Panc1 (cell line): Measurements from ENCODE around the gene ALKBH2. TPM values are rescaled to one million over a fixed set of nuclear protein-coding genes. Genes with fewer than 3 reads are reported as not detected.
"Not testable (repeated sequence)": the region's sequence is repeated elsewhere in the genome, so short reads cannot be mapped to it uniquely, and the experiment has no call there.

Source experiments
- ATAC-seq: fragments of 200-7000 bp; cut with Tn5 transposase; 2 replicates; pipeline ENCODE4 v1.9.1; 2020; ENCODE audit warnings: mild to moderate bottlenecking, moderate library complexity
- BruUV-seq: library from RNA; stranded (reverse); fragments of 400-500 nt; replicated peaks from 2 replicates; lab custom pipeline; 2021; lab: Mats Ljungman, UMichigan
- CTCF ChIA-PET: fragments of 300-600 bp; sonication (Branson Sonifier 250); formaldehyde crosslinking; loops from one replicate; lab custom pipeline; 2022; ENCODE audit warnings: antibody characterized with exemption; lab: Charles Lee
- POLR2A ChIA-PET: fragments of 300-600 bp; sonication (Branson Sonifier 250); formaldehyde crosslinking; loops from one replicate; lab custom pipeline; 2022; ENCODE audit warnings: antibody characterized with exemption; lab: Charles Lee
- DNase-seq: peaks from one replicate; pipeline ENCODE4 v3.0.0-alpha.2; 2010; ENCODE audit warnings: low read depth, low spot score
- H3K27ac ChIP-seq: 2 replicates; pipeline ENCODE4 v1.5.1; 2011; ENCODE audit warnings: mild to moderate bottlenecking, low read length, inconsistent platforms
- H3K27me3 ChIP-seq: fragments of 200-500 bp; sonication (Bioruptor generic); 2 replicates; pipeline ENCODE4 v1.6.0; 2014; ENCODE audit warnings: low read length, inconsistent platforms; ENCODE audit not compliant: control insufficient read depth, insufficient read depth
- H3K36me3 ChIP-seq: fragments of 200-500 bp; sonication (Bioruptor generic); 2 replicates; pipeline ENCODE4 v1.5.1; 2014; ENCODE audit warnings: inconsistent platforms, mild to moderate bottlenecking, low read length, moderate library complexity; ENCODE audit not compliant: control insufficient read depth, insufficient read depth
- H3K4me1 ChIP-seq: 2 replicates; pipeline ENCODE4 v1.5.1; 2011; ENCODE audit warnings: inconsistent platforms, mild to moderate bottlenecking, low read length, moderate library complexity; ENCODE audit not compliant: control insufficient read depth, insufficient read depth
- H3K4me3 ChIP-seq, 2 experiments: 2 replicates each; pipeline ENCODE4 v1.5.1; 2011 to 2012; ENCODE audit warnings: low read depth in 2 of 2, low read length in 2 of 2, mild to moderate bottlenecking in 2 of 2, inconsistent platforms in 1 of 2, moderate library complexity in 1 of 2
- H3K9me3 ChIP-seq: fragments of 200-500 bp; sonication (Bioruptor generic); 2 replicates; pipeline ENCODE4 v1.5.1; 2014; ENCODE audit warnings: low read depth, mild to moderate bottlenecking, inconsistent platforms, low read length, moderate library complexity; ENCODE audit not compliant: control insufficient read depth, insufficient read depth
- CTCF ChIP-seq: fragments of 450-650 bp; IDR thresholded peaks from 2 replicates; pipeline ENCODE4 v1.5.1; 2017; ENCODE audit warnings: mild to moderate bottlenecking
- POLR2AphosphoS5 ChIP-seq: IDR thresholded peaks from 2 replicates; pipeline ENCODE4 v1.6.1; 2012; ENCODE audit warnings: mild to moderate bottlenecking, low read depth, low read length, moderate library complexity
- REST ChIP-seq, 2 experiments: IDR thresholded peaks; 2 replicates each; pipeline ENCODE4 v1.6.1; 2011 to 2012; ENCODE audit warnings: low read depth in 2 of 2, control low read depth in 1 of 2, low read length in 1 of 2, mild to moderate bottlenecking in 1 of 2, moderate library complexity in 1 of 2; ENCODE audit not compliant: insufficient read depth in 1 of 2
- SIN3A ChIP-seq: IDR thresholded peaks from 2 replicates; pipeline ENCODE4 v1.6.1; 2012; ENCODE audit warnings: low read depth, mild to moderate bottlenecking, low read length, moderate library complexity, borderline replicate concordance; ENCODE audit not compliant: insufficient read depth
- TCF7L2 ChIP-seq: IDR thresholded peaks from 2 replicates; pipeline ENCODE4 v1.6.1; 2011; ENCODE audit warnings: mild to moderate bottlenecking, low read depth, low read length, inconsistent platforms
- in situ Hi-C: cut with HindIII; loops from 2 replicates; pipeline ENCODE4 v1.10.0; 2016; ENCODE audit warnings: low sequenced_read_pairs, low pct_unique_long_range_greater_than_20kb
- intact Hi-C: fragments of 100-400 bp; cut with micrococcal nuclease; formaldehyde crosslinking; loops from one replicate; pipeline ENCODE4 v1.10.0; 2022; ENCODE audit not compliant: unreplicated experiment
- total RNA-seq: library from RNA; stranded (reverse); gene quantifications from one replicate; pipeline ENCODE4 v1.2.1, GENCODE V29; 2021; ENCODE audit not compliant: unreplicated experiment

The ALKBH2 gene
- total RNA-seq, 1 experiment from 2014 or later, result 41.6 TPM

- BruUV-seq, result TSS peak; percentile 77
Measured at GRCh38 chr12:109054520-109054919, 38.8 kb downstream of the ALKBH2 start.

GRCh38 chr12:109054124-109054513 lies 39.2 kb downstream of the ALKBH2 start:
- CTCF ChIA-PET, H3K36me3 ChIP-seq, H3K27me3 ChIP-seq, BruUV-seq, intact Hi-C loops, H3K9me3 ChIP-seq, H3K27ac ChIP-seq, H3K4me1 ChIP-seq, ATAC-seq, in situ Hi-C loops, DNase-seq, H3K4me3 ChIP-seq, POLR2A ChIA-PET: not testable (repeated sequence)

More at GRCh38 chr12:109054520-109054919, 38.8 kb downstream of the ALKBH2 start:
- Histone ChIP-seq H3K36me3 (no peaks in the 10 kb centered on the region), H3K4me3 (no peak overlapping the region), H3K4me1 (peaks cover 8% of the 10 kb centered on the region; the same call in 1 of the 2 replicates), H3K27ac (no peak overlapping the region), H3K9me3 (no peaks in the 10 kb centered on the region), H3K27me3 (no peaks in the 10 kb centered on the region)
- no peak for TF ChIP-seq POLR2AphosphoS5
- TF ChIP-seq TCF7L2, result no peak
- TF ChIP-seq SIN3A, result no peak
- no peak for TF ChIP-seq CTCF
- TF ChIP-seq REST (IDR thresholded peaks at IDR 0.05; ENCODE audit: insufficient read depth in 1 of 2, low read depth in 2 of 2, low read length in 1 of 2), result no peak
- ATAC-seq, result no peak
- intact Hi-C loops (no loop called here), in situ Hi-C loops (no loop called here)
- ChIA-PET POLR2A (no interaction called here), CTCF (no interaction called here)
- DNase-seq, result no peak

- no peaks in the 10 kb centered on the region for H3K36me3 ChIP-seq
- H3K9me3 ChIP-seq, result no peaks in the 10 kb centered on the region
- peak overlapping the region; percentile 79 to 93 for H3K4me3 ChIP-seq
- CTCF ChIA-PET, result no interaction called here
- POLR2A ChIA-PET, result no interaction called here
- no peaks in the 10 kb centered on the region for H3K27me3 ChIP-seq
- peak overlapping the region; percentile 51 for H3K27ac ChIP-seq
- intact Hi-C loops, result no loop called here
- no peak for DNase-seq
- ATAC-seq, result no peak
- peaks cover 8% of the 10 kb centered on the region; the same call in 1 of the 2 replicates for H3K4me1 ChIP-seq
- in situ Hi-C loops, result no loop called here
- no TSS peak for BruUV-seq
- no peak for TF ChIP-seq REST (IDR thresholded peaks at IDR 0.05; ENCODE audit: insufficient read depth in 1 of 2, low read depth in 2 of 2, low read length in 1 of 2)
- TF ChIP-seq POLR2AphosphoS5, result no peak
- no peak for TF ChIP-seq CTCF
- no peak for TF ChIP-seq TCF7L2
- no peak for TF ChIP-seq SIN3A
Measured at GRCh38 chr12:109053382-109054123, 39.7 kb downstream of the ALKBH2 start.
